Mammary epithelial cell (primary cell): ENCODE data around the gene SRRM1.

Experiments
- CTCF ChIP-seq, 2 donors: IDR thresholded peaks in 1 of 2; conservative IDR thresholded peaks in 1 of 2; 2 replicates each; pipeline ENCODE4 v1.5.1; 2011 to 2012; ENCODE audit warnings: inconsistent platforms in 2 of 2, low read length in 2 of 2, mild to moderate bottlenecking in 2 of 2, control low read depth in 1 of 2, low read depth in 1 of 2; ENCODE audit not compliant: insufficient read depth in 1 of 2; ENCODE audit errors: extremely low read depth in 1 of 2
- EZH2 ChIP-seq: IDR thresholded peaks from 2 replicates; pipeline ENCODE4 v1.6.1; 2012; ENCODE audit warnings: low read length, inconsistent platforms, borderline replicate concordance

GRCh38 chr1:24659993-24660665, 17.0 kb downstream of the SRRM1 start:
- TF ChIP-seq EZH2 (no peak), CTCF (conservative IDR thresholded peaks at IDR 0.05 in 1 of 2, IDR thresholded peaks at IDR 0.05 in 1 of 2; ENCODE audit: extremely low read depth in 1 of 2, insufficient read depth in 1 of 2, low read depth in 1 of 2, low read length in 2 of 2) (no peak)
